HG03280 (cell line): Measurements from ENCODE around the gene LARP1.
"Not testable (repeated sequence)": the region's sequence is repeated elsewhere in the genome, so short reads cannot be mapped to it uniquely, and the experiment has no call there.

Source experiments
- ATAC-seq: cut with Tn5 transposase; IDR thresholded peaks from one replicate; pipeline ENCODE4 v1.9.1; 2021; ENCODE audit warnings: mild to moderate bottlenecking, moderate library complexity; ENCODE audit not compliant: unreplicated experiment

The LARP1 gene

DNA sequence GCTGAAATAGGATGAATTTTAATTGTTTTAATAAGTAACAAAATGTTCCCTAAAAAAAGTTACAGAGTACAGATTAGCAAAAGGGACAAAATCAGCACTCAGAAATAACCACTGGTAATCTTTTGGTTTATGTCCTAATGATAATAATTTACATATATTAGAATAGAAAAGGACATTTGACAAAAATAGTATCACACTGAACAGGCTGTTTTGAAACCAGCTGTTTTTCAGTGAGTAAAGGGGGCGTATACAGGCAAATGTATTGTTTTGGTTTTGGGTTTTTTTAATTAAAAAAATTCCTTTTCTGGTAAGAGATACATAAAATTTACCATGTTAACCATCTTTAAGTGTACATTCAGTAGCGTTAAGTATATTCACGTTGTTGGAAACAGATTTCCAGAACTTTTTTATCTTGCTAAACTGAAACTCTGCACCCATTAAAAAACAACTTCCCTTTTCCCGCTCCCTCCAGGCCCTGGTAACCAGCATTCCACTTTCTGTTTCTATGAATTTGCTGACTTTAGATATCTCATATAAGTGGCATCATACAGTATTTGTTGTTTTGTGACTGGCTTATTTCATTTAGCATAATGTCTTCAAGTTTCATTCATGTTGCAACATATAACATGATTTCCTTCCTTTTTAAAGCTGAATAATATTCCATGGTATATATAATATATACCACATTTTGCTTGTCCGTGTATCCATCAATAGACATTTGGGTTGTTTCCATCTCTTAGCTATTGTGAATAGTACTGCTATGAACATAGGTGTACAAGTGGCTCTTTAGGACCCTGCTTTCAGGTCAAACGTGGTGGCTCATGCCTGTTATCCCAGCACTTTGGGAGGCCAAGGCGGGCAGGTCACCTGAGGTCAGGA lies 20.6 kb upstream of the LARP1 start:
- no peak for ATAC-seq

DNA sequence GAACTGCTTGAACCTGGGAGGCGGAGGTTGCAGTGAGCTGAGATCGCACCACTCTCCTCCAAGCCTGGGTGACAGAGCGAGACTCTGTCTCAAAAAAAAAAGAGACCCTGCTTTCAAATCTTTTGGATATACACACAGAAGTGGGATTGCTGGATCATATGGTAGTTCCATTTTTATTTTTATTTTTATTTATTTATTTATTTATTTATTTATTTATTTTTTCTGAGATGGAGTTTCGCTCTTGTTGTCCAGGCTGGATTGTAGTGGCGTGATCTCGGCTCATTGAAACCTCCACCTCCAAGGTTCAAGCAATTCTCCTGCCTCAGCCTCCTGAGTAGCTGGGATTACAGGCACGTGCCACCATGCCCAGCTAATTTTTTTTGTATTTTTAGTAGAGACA lies 19.8 kb upstream of the LARP1 start:
- ATAC-seq: not testable (repeated sequence)

DNA sequence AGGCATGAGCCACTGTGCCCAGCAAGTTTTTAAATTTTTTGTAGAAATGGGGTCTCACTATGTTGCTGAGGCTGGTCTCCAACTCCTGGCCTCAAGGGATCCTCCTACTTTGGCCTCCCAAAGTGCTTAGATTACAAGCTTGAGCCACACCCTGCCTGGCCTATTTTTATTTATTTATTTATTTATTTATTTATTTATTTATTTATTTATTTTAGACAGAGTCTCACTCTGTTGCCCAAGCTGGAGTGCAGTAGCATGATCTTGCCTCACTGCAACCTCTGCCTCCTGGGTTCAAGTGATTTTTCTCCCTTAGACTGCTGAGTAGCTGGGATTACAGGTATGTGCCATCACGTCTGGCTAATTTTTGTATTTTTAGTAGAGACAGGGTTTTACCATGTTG lies 18.8 kb upstream of the LARP1 start:
- not testable (repeated sequence) for ATAC-seq

DNA sequence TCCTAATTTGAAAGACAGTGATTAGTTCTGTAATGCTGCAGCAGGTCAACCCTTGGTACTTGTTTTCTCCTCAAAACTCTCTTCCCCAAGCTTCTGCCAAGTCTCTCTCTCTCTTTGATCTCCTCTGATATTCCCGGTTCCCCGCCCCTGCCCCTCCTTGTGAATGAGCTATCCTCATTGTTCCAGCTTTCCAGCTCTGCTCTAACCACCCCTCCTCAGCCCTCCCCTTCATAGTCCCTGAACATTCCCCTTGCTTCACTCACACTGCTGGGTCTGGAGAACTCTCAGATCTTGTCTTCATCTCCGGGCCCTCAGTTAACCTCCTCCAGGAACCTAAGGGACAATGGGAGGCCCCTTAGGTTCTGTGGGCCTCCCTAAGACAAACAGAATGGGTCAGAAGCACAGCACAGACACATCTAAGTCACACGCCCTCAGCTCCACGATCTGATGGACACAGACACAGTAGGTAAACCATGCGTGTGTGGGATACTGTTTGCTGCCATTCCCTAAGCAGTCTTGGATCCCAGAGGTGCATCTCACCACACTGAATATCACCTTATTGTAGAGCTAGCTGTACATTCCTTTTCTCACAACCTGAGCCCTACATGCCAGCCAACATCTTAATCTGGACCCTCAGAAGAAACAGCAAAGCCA lies 17.4 kb upstream of the LARP1 start:
- ATAC-seq: no peak

DNA sequence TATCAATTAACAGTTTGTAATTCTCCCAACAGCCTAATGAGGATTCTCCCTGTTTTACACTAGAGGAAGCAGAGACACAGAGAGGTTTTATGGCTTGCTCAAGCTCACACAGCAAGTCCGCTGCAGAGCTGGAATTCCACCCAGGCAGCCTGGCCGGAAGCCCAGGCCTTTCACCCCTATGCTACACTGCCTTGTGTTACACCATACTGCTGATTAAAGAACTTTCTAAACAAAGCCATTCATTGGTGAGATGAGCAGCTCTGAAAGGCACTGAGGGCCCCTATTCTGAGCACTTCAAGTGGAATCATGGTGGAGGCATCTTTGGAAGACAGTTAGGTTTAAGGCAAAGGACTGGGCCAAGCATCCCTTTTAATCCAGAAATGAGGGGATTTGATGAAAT lies 14.7 kb upstream of the LARP1 start:
- no peak for ATAC-seq

DNA sequence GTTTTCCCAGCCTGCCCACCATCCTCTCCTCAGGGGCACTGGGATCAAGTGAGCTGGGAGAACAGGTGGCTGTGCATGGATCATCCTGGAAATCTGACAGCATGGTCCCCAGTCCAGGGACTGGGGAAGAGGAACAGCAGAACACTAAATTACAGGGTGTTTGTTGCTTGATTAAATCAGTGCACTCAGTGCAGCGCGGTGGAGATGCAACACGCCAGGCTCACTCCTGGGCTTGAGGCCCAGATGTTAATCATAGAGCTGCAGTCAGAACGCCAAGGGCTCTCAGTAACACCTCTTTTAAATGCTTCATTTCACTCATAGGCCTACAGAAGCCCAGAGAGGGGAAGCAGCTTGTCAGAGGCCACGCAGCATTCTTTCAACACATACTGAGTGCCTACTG lies 14.2 kb upstream of the LARP1 start:
- ATAC-seq: no peak

DNA sequence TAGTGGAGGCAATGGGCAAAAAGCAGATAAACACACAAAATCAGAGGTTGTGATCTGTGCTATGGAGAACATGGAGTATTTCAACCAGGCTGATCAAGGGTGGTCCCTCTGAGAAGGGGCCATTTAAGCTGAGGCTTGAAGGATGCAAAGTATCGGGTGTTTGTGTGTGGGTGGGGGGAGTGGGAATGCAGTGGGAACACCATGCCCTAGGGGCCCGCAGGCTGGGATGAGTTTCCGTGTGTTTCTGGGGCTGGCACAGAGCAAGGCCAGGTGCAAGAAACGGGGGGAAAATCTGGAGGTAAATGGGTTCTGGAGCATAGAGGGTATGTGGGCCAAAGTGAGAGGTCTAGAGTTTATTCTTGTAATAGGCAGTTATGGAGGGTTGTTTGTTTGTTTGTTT lies 13.8 kb upstream of the LARP1 start:
- ATAC-seq: no peak

DNA sequence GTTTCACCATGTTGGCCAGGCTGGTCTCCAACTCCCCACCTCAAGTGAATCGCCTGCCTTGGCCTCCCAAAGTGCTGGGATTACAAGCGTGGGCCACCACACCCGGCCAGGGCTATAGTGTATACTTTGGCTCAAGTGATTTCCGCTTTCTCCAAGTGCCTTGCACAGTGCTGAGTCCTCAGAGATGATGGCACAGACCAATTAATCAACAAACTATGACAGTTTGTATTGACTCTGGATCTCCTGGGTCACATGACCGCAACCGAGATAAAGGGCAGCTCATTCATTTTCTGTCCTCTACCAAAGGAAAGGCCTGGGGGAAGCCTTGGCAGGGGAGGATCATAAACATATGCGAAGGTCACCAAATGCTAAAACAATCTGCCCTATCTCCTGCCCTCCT lies 11.4 kb upstream of the LARP1 start:
- ATAC-seq: no peak

DNA sequence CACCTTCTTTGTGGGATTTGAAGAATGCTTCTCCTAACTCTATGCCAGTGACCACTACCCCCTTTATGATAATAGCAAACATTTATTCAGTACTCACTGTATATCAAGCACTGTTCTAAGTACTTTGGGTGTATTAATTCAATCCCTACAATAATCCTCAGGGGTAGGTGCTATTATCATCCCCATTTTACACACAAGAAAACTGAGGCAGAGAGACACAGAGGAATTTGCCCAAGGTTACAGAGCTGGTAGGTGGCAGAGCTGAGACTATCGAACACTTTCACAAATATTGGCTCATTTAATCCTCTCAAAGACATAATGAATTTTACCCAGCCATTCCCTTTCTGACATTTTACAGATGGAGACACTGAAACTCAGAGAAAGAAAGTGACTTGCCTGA lies 9.8 kb upstream of the LARP1 start:
- no peak for ATAC-seq

DNA sequence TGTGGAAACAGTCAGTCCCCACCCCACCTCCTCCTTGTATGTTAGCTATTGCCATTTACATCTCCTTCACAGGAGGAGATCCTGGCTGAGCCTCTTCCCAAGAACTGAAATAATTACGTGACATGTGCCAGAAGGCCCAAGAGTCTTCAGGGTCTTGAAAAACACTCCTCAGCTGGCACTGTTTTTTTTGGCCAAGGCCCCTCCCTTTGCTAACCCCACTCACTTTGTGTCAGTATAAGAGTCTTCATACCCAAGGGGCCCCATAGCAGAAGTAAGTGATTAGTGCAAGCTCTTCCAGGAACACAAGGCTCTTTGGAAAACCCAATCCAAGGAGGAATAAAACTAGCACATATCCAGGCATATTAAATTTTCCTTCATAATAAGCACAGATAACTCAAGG lies 5.7 kb upstream of the LARP1 start:
- no peak for ATAC-seq

DNA sequence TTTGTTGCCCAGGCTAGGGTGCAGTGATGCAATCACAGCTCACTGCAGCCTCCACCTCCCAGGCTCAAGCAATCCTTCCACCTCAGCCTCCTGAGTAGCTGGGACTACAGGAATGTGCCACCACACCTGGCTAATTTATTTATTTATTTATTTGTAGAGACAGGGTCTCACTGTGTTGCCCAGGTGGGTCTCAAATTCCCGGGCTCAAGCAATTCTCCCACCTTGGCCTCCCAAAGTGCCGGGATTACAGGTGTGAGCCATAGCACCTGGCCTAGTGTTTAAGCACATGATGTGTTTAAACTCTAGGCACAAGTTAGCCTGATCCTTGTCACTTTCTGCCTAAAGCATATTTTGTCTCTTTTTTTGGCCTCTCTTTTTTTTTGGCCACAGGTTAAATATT lies 4.5 kb upstream of the LARP1 start:
- ATAC-seq: not testable (repeated sequence)

DNA sequence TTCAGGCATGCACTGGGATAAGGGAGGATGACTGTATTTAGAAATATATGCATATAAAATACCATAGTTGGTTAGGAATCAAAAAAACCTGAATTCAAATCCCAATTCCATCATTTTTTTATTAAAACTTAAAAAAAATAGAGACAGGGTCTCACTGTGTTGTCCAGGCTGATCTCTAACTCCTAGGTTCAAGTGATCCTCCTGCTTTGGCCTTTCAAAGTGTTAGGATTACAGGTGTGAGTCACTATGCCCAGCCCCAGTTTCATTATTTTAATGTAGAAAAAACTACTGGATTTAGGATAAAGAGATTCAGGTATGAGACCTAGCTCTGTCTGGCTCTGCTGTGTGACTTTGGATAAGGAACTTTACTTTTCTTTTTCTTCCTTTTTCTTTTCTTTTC lies 3.3 kb upstream of the LARP1 start:
- no peak for ATAC-seq

DNA sequence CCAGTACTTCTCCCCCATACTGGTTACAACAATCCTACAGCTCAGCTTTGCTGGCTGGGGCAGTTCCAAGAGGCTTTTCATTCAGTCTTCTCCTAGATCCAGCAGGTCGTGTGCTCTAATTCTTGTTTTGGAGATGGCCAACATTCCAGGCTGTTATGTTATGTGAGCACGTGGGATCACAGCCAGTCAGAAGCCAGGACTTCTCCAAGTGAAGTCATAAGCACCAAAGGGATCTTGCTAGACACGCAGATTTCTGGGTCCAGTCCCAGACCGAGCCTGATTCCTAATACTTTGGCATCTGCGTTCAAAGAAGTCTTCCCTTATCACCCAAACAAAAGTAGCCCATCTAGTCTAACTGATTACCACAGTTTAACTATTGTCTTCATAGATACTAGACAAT lies 1.4 kb upstream of the LARP1 start:
- ATAC-seq: no peak

DNA sequence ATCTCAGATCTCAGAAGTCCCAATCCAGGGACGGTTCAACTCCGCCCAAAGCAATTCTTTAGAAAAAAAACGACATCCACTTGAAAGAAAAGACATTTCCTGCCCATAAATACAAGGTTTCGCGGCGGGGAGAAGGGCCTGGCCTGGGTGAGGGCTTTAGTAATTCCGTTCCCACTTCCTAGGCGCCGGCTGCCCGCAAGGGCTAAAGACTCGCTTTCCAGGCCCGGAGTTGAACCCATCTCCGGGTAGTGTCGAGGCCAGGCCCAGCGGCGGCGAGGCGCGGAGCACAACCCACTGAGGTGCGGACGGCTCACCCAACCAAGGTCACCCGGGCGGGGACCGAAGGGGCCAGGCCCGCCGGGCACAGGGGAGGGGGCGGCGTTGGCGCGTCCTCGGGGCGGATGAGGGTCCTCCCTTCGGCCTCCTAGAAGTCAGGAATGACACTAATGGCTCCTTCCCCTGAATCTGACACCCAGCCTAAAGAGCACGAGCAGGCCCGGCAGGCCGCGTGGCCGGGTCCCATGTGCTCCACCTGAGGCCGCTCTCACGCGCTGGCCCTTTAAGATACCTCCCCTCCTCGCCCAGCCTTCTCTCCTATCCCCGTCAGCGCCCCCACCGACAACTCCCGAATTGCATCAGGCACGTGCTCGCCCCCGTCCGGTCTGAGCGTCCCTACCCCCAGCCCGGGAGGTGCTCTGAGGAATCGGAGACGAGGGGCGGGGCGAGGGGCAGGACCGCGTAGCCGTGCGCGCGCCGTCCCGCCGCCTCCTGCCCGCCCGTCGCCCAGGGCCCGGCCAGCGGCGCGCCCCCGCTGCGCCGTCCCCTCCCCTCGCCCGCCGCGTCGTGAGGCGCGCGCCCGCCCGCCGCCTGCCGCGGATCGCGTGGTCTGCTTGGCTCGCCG lies 467 bp upstream of the LARP1 start:
- ATAC-seq: peak; percentile 87

DNA sequence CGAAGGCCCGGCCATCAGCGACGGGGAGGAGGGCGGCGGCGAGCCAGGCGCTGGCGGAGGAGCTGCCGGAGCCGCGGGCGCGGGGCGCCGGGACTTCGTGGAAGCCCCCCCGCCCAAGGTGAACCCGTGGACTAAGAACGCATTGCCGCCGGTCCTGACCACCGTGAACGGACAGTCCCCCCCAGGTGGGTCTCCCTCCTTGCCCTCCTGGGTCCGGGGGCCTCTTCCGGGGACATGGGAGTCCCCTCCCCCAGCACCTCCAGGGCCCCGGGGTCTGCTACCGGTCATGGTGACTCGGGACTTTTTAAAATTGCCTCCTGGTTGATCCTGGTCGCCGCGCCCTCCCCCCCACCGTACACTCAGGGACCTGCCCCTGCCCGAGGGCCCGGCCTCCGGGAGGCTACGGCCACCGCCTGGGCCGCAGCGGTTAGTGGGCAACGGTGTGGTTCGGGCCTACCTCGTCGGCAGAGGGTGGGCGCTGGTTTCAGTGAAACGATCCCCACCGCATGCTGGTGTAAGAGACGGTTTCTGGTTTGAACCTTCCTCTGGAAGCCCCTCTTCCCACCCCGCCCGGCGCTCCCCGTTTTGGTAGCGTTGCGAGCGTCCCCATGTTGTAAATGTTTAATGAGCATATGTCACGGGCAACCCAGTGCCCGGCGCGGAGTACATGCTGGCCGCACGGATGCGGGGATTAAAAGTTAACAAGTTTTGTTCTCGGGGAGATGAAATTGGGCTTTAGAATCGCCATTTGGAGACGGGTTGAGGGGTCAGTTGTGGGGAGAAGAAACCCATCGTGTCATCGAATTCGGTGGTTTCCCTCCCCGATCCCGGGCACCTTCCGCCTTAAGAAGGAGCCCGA lies 1.1 kb downstream of the LARP1 start:
- no peak for ATAC-seq

DNA sequence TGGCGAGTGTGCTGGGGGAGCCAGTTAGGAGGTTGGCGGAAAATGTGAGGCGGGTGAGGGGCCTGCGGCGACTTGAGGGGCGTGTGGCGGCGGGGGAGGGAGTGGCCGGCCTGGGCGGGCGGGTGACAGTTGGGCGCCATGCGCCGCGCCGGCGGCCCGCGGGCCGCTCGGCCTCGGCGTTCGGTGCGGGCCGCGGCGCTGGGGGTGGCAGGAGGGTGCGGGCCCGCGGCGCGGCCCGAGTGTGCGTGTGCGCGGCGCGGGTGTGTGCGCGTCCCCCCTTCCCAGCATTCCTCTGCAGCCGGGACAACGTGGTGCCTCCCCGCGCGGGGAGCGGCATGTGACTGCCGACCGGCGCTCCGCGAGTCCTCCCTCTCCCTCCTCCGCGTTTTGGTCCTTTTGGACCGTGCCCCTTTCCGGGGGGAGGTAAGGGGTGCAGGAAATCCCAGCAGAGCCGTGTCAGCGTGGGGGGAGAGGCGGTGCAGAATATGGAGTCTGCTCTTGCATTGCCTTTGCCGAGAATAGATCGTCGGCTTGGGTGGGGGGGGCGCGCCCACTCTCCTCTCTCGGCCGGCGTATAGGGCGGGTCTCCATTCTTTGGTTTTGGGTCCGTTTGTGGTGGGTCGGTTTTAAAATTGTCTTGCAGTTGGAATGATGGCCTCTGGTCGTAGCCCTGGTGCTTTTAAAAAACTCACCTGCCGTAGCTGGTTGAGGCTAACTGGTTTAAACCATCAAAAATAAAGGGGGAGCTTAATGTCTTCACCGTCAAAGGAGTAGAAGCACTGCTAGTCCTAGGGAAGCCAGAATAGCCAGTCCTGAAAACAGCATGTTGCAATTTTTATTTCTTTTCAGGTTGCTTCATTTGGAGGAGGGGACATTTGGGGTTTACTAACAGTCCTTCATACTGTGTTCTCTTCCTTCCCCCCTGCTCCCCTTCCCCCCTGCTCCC lies 2.0 kb downstream of the LARP1 start:
- no peak for ATAC-seq

DNA sequence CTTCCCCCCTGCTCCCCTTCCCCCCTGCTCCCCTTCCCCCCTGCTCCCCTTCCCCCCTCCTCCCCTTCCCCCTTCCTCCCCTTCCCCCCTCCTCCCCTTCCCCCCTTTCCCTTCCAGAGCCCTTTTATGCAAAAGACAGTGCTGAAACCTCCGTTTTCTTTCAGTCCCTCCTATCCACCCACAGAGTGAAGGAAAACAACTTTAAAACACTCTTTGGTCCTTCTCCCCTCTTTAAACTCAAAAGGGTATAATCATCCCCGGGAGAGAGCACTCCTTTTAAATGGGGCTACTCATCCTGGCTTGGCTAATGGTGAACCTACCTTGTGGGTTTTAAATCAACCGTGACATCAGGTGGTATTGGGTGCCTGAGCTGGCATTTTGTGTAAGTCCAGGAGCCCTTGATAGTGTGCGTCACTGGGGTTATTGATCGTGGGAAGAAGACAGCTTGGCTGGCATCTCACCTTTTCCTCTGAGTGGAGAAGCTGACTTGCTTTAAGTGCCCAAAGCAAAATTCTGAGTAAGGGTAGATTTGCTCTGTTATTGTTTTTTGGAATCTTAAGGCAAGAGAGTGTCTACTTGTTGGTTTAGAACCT lies 2.7 kb downstream of the LARP1 start:
- ATAC-seq: no peak

DNA sequence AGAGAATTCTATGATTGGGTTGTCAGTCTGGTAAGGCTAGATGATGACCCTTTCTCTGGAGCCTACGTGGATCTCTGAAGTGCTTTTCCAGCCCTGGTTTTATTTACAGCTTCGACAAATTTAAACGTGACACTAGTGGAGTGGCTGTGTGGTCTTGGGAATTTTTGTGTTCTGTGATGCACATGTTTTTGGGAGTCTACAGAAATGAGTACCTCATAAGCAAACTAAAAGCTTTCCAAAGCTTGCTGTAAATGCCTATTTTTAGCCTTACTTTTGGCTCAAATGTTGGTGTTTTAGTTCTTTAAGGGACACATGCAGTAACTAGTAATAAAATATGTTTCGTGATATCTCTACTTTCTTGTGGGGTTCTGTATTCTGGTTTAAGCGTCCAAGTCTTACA lies 3.3 kb downstream of the LARP1 start:
- no peak for ATAC-seq

DNA sequence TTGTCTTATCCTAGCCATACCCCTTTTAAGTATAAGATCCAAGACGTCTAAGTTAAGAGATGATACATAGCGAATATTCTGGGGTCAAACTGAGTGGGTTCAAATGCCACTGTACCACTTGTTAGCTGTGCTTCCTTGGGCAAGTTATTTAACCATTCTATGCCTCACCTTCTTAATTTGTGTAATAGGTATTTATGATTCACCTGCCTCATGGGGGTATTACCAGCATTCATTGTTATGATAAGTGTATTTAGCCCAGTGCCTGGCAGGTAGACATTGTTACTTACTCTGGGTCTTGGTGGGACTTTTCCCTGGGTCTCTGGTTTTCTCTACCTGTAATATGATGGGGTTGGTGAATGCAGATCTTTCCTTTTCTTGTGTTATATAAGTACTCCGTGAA lies 3.8 kb downstream of the LARP1 start:
- ATAC-seq: no peak
